Renal cortical epithelial cell (primary cell): ENCODE measurements around the gene ZFP36. TPM values are rescaled to one million over a fixed set of nuclear protein-coding genes. Genes with fewer than 3 reads are reported as not detected.

Experiments
- DNase-seq: peaks from one replicate; pipeline ENCODE4 v3.0.0-alpha.2; 2011; ENCODE audit warnings: low read depth
- total RNA-seq: library from RNA; depleted of rRNA; stranded (reverse); fragments of >200 nt; gene quantifications from 2 replicates; pipeline ENCODE4 v1.2.3, GENCODE V29; 2014

Gene ZFP36
- total RNA-seq, 1 donor from 2014 or later, result 2.8 TPM

DNA sequence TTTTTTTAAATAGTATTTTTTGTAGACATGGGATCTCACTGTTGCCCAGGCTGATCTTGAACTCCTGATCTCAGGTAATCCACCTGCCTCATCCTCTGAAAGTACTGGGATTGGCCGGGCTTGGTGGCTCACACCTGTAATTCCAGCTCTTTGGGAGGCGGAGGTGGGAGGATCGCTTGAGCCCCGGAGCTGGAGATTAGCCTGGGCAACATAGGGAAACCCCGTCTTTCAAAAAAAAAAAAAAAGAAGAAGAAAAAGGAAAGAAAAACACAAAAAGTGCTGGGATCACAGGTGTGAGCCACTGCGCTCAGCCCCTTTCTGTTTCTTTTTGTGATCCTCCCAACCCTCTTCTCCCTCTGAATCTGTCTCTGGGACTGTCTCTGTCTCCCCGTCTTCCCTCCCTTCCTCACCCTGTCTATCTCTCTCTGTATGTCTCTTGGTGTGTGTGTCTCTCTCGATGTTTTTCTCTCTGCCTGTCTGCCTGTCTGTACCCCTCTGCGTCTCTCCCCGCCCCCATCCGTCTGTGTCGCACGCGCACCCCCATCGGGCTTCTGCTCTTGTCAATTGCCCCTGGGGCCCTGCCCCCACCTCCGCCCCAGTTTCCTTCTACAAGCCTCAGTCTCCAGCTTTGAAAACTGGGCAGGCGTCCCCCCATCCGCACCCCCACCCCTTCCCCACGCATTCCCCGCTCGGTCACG is 540 bp upstream of the ZFP36 start:
- no peak for DNase-seq

DNA sequence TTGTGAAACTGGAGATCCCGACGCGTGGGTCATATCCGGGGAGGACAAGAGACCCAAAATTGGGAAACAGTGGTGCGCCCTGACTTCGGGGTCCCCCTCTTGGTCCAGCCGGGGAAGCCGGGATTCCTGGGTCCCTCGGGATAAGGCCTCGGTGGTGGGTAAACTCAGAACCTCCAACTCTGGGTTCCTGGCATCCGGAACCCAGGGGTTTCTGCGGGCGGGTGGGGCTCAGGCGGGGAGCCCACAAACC is 688 bp downstream of the ZFP36 start:
- no peak for DNase-seq

DNA sequence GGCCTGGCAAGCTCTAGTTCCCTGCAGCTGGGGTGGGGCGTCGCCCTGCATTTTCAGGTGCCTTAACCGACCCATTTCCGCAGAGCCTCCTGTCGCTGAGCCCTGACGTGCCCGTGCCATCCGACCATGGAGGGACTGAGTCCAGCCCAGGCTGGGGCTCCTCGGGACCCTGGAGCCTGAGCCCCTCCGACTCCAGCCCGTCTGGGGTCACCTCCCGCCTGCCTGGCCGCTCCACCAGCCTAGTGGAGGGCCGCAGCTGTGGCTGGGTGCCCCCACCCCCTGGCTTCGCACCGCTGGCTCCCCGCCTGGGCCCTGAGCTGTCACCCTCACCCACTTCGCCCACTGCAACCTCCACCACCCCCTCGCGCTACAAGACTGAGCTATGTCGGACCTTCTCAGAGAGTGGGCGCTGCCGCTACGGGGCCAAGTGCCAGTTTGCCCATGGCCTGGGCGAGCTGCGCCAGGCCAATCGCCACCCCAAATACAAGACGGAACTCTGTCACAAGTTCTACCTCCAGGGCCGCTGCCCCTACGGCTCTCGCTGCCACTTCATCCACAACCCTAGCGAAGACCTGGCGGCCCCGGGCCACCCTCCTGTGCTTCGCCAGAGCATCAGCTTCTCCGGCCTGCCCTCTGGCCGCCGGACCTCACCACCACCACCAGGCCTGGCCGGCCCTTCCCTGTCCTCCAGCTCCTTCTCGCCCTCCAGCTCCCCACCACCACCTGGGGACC is 1.2 kb downstream of the ZFP36 start:
- DNase-seq, result no peak

DNA sequence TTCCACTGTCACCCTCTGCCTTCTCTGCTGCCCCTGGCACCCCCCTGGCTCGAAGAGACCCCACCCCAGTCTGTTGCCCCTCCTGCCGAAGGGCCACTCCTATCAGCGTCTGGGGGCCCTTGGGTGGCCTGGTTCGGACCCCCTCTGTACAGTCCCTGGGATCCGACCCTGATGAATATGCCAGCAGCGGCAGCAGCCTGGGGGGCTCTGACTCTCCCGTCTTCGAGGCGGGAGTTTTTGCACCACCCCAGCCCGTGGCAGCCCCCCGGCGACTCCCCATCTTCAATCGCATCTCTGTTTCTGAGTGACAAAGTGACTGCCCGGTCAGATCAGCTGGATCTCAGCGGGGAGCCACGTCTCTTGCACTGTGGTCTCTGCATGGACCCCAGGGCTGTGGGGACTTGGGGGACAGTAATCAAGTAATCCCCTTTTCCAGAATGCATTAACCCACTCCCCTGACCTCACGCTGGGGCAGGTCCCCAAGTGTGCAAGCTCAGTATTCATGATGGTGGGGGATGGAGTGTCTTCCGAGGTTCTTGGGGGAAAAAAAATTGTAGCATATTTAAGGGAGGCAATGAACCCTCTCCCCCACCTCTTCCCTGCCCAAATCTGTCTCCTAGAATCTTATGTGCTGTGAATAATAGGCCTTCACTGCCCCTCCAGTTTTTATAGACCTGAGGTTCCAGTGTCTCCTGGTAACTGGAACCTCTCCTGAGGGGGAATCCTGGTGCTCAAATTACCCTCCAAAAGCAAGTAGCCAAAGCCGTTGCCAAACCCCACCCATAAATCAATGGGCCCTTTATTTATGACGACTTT is 2.0 kb downstream of the ZFP36 start:
- DNase-seq, result peak; percentile 43

DNA sequence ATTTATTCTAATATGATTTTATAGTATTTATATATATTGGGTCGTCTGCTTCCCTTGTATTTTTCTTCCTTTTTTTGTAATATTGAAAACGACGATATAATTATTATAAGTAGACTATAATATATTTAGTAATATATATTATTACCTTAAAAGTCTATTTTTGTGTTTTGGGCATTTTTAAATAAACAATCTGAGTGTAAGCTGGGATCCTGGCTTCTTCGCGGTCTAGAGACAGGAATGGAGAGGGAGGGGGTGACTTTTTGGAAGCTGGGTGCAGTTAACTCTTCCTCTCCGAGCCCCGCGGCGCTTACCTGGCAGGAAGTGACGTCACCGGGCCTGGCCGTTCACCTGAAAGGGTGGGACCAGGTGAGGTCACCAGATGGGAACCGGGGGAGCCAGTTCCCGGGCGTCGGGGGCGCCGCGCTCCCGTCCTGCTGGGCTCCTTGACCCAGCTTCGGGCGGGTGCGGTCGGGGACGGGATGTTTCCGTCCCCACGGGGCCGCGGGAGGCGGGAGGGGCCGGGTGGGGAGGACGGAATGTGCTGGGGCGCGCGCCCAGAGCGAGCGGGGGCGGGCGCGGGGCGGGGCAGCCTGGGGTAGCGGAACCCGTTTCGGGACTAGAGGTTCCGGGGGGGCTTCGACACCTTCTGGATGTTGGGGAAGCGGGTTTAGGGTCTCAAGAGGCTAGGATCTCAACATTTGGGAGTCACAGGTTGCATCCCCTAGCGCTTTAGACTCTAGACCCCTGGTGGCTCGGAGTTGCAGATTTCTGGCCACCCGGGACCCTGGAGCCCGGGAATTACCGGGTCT is 2.8 kb downstream of the ZFP36 start:
- DNase-seq, result peak; percentile 67

DNA sequence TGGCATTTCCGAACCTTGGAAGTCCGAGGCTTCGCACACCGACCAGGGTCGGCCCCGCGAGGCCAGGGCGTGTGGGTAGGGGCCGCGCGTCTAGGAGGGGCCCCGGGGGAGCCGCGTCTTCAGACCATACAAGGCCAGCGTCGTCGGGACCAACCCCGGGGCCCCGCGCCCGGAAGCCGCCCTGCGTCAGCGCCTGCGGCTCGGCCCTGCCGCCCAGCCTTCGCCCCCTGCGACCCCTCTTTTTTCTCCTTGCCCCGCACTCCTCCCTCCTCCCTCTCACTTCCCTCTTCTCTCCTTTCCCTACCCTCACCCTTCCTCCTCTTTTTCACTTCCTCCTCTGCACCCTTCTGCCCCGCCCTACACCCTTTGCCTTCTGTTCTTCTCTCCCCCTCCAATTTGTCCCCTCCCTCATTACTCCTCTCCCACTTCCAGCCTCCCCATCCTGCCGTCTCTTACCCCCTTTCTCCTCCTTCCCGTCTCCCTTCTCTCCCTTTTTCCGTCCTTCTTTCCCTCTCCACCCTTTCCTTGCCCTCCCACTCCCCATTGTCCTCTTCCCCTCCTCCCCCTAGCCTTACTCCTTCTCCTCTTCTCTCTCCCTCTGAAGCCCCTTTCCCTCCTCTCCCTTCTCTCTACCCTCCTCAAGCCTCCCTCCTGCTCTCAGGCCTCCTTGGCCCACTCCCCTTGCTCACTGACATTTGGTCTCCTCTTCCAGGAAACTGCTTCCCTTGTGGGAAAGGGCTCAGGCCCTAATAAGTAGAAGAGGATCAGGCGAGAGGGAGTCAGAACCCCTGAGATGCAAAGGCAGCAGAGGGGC is 3.6 kb downstream of the ZFP36 start:
- peak; percentile 38 for DNase-seq

DNA sequence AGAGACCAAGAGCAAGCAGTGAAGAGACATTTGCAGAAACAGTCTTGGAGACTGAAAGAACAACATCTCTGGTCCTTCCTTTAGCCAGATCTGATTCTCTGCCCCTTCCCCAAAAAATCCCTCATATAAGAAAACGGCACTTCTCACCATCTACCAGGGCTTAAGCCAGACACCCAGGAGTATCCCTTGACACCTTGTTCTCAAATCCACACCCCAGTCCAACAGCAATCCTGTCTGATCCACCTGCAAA is 4.1 kb downstream of the ZFP36 start:
- no peak for DNase-seq

DNA sequence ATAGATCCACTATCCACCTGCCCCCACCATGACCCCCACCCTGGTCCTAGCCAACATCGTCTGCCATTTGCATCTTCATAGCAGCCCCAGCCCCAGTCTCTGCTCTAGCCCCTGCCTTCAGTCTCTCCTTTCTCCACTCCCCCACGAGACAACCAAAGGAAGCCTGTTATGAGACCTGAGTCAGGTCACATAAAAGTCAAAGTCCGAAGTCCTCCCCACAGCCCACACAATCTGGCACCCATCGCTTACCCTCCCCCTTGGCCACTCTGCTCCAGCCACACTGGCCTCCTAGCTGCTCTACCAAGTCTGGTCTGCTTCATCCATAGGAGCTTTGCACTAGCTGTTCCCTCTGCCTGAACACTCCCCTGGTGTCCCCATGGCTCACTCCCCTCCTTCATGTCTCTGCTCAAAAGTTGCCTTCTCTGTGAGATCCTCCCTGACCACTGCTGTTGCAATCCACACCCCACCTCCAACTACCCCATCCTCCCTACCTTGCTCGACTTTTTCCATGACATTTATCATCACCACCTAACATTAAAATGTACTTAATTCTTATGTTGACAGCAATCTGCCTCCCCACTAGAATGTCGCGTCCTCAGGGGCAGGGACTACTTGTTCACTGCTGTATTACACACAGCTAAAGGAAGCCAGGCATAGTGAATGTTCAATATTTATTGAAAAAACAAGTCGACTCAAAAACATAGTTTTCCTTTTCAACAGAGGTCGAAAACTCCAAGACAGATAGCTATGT is 4.6 kb downstream of the ZFP36 start:
- DNase-seq, result peak; percentile 74

DNA sequence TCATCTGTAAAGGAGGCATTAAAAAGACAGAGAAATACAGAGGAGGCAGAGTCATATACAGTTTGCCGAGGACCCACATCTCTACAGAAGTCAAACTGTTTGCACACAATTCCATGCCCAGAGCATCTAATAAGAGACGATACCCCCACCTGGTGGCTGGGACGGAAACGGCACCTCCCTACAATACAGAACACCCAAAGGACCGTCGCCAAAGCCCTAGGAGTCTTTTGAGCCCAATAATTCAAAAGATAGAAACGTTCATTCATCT is 5.1 kb downstream of the ZFP36 start:
- peak; percentile 88 for DNase-seq

DNA sequence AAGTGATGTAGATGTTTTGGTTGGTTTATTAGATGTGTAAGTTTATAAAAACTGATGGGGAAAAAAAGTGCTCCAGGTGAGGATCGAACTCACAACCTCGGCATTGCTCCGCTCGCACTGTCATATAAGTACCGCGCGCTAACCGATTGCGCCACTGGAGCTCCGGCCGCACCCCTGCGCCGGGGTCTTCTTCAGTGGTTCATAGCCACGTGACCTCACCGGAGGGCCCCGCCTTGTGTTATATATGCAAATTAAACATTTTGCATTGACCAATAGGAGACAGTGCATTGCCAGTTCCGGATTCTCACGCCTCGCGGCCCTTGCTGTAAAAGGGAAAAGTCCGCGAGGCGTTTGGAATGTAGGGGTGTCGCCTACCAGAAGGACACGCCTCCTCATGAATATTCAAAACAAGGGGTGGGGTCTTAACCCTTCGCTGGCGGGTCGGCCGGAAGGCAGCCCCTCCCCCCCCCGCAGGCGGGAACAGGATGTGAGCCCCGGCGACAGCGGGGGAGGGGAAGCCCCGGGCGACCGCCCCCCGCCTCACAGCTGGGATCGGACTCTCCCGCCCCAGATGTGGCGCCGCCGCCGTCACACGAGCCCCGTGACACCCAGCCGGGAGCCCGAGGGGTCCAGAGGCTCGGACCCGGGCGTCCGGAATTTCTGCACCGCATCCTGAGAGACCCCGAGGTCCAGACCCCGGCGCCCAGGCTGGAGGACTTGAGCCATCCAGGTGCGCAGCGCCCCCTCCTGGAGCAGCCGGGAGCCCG is 5.6 kb downstream of the ZFP36 start, which contains the start of gene PLEKHG2:
Gene PLEKHG2, plus strand, starts transcription at position 570 of the 767 bp plus-strand sequence. CDS start 1,418 bp downstream, outside the sequence.
- peak; percentile 99 for DNase-seq

DNA sequence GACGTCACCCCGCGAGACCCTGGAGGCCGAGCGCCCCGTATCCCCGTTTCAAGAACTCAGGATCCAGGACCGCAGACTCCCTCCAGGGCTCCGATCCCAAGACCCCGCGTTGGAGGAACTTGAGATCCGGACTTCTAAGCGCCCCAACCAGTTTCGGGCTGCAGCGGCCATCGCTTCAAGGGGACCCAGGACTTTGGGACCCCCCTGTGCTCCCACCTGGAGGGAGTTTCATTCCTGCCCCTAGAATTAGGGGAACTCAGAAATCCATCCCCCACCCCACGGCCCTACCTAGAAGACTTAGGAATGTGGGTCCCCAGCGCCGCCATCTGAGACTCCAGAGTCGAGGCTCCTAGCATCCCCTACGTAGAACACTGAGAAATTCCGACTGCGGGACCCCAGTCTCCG is 6.2 kb downstream of the ZFP36 start:
- no peak for DNase-seq

DNA sequence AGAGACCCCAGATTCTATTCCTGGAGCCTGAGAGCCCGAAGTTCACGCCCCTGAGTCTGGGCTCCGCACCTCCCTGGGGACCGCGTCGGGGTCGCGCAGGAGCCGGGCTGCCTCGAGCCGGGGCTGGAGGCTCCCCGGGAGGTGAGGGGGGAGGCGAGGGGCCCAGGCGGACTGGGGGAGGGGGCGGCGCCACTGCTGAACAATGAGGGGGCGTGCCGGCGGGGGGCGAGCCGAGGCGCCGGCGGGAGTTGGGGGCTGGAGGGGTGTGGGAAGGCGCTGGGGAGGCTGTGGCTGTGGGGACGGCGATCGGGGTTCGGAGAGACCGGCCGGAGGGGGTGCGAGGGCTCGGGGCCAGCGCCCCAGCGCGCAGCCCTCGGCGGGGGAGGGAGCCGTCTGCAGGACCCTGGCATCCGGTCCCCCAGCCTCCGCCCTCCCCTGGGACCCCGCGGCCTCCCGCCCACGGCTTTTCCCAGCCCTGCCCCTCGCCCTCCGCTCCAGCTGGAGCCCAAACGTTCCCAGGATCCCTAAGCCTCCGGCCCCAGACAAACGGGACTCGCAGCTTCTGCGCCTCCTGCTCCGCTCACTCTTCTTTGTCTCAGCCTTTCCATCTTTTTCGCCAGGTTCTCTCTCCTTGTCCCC is 6.7 kb downstream of the ZFP36 start:
- DNase-seq, result no peak

DNA sequence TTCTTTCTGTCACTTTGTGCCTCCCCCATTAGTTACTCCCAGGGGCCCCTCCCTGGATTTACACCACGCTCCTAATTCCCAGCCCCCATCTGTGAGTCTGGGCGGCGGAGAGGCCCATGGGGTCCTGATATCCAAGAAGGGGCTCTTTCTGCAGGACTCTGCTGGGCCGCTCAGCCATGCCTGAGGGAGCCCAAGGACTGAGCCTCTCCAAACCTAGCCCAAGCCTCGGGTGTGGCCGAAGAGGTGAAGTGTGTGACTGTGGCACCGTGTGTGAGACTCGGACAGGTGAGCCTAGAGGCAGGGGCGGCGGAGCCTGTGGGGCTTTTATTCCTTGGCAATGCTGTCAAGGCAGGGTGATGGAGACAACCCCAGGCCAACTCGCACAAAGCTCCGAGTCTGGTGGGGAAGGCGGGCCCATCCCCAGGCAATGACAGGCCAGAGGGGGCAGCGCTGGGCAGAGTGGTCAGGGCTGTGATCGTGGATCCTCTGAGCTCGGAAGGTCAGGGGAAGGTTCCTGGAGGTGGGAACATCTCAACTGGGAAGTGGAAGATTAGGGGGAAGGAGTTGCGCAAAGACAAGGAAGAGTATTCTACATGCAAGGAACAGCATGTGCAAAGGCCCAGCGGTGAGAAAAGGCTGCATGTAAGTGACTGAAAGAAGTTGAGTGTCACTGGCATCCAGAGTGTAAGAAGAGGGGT is 7.4 kb downstream of the ZFP36 start:
- DNase-seq, result no peak

DNA sequence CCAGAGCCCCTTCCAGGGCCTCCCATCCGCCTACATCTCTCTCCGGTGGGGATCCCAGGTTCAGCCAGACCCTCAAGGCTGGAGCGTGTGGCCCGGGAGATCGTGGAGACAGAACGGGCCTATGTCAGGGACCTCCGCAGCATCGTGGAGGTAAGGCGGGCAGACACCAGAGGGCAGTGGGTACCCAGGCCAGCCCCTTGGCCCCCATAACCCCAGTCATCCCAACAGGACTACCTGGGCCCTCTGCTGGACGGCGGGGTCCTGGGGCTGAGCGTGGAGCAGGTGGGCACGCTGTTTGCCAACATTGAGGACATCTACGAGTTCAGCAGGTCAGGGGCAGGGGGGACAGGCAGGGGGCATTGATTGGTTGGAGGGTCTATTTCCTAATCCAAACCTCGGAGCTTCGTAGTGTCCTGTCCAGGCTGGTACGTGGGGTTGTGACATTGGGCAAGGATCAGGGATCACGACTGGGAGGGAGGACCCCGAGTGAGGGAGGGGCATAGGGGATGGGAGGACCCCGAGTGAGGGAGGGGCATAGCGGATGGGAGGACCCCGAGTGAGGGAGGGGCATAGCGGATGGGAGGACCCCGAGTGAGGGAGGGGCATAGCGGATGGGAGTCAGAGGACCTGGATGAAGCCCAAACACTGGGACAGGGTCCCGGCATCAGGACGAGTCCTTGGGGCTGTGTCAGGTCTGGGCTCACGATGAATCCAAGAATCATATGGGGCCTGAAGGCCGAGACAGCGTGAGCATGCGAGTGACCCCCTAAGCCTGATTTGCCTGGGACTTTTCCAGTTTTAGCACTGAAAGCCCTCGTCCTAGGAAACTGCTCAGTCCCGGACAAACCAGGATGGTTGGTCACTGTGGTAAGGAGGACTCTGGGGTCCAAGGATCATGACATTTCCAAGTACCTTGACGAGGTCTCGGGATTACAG is 8.7 kb downstream of the ZFP36 start:
- DNase-seq, result no peak

DNA sequence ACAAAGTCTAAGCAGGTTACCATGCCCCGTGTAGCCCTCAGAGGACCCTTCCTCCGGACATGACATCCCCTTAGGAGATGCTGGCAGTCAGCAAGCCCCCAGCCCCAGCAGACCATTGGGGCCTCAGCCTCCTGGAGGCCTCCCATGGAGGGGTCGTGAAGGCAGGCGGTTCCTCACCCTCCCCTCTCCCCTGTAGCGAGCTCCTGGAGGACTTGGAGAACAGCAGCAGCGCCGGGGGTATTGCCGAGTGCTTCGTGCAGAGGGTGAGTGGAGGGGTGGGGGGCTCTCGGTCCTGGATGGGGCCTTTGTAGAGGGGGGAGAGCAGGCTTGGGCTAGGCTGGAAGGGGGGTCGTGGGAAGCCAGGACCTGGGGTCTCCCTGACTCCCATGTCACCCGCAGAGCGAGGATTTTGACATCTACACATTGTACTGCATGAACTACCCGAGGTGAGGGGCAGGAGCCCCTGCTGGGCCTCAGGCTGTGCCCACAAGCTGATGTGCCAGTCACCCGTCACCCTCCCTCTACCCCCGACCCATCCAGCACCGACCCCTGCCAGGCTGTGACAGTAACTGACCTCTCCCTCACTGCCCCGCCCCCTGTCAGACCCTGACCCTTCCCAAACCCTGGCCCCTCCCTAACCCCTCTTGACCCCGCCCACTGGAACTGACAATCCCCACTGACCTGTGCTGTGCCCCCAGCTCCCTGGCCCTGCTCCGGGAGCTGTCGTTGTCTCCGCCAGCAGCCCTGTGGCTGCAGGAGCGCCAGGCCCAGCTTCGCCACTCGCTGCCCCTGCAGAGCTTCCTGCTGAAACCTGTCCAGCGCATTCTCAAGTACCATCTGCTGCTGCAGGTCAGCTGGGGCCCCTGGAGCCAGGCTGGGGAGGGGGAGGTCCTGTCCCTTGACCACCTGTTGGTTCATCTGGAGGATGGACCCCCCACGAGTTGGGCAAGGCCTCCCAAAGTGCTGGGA is 9.8 kb downstream of the ZFP36 start:
- DNase-seq, result no peak

DNA sequence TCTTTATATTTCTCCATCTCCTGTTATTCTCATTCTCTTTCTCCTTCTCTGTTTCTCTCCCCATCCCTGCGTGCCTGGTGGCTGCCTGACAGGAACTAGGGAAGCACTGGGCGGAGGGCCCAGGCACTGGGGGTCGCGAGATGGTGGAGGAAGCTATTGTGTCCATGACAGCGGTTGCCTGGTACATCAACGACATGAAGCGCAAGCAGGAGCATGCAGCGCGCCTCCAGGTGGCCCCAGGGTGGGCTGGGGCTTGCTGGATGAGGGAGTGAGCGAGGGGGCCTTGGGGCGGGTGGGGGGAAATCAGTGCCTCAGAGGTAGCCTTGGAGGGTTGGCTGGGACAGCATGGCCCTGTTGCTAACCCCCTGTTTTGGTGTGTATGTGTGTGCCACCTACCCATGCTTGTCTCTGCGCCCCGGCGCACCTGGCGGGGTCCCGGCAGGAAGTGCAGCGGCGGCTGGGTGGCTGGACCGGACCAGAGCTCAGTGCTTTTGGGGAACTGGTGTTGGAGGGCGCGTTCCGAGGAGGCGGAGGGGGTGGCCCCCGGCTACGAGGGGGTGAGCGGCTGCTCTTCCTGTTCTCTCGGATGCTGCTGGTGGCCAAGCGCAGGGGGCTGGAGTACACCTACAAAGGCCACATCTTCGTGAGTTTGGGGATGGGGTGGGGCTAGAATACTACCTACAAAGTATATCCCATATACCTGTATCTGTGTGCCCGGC is 11.0 kb downstream of the ZFP36 start:
- DNase-seq, result no peak
